Endothelial cell of umbilical vein (primary cell): ENCODE data around the gene SIVA1. TPM values are rescaled to one million over a fixed set of nuclear protein-coding genes. Genes with fewer than 3 reads are reported as not detected.

Experiments
- BruUV-seq: library from RNA; stranded (reverse); fragments of 400-500 nt; replicated peaks from 2 replicates; lab custom pipeline; 2021; lab: Mats Ljungman, UMichigan
- CTCF ChIA-PET: fragments of 300-600, 350-600 bp; sonication (Branson Sonifier 250); formaldehyde crosslinking; loops from one replicate; lab custom pipeline; 2021; ENCODE audit warnings: antibody characterized with exemption, inconsistent platforms; lab: Charles Lee
- POLR2A ChIA-PET: fragments of 300-600, 350-600 bp; sonication (Branson Sonifier 250); formaldehyde crosslinking; loops from one replicate; lab custom pipeline; 2021; ENCODE audit warnings: antibody characterized with exemption, inconsistent platforms; lab: Charles Lee
- DNase-seq: peaks from one replicate; pipeline ENCODE4 v3.0.0-alpha.2; 2011; ENCODE audit warnings: low read depth, low spot score
- FAIRE-seq: peaks from 2 replicates; lab custom pipeline; 2011; peaks lifted over from hg19 to GRCh38; lab: Jason Lieb, UNC
- H2AFZ ChIP-seq: 2 replicates; pipeline ENCODE4 v1.6.0; 2012; ENCODE audit warnings: low read depth, low read length, control low read depth, inconsistent platforms
- H3K27ac ChIP-seq: 2 replicates; pipeline ENCODE4 v1.5.1; 2011; ENCODE audit warnings: low read depth, mild to moderate bottlenecking, control low read depth, low read length, moderate library complexity; ENCODE audit not compliant: insufficient read depth
- H3K27me3 ChIP-seq, 2 experiments: 2 replicates each; pipeline versions ENCODE4 v1.6.0 to v1.6.1; 2011; ENCODE audit warnings: low read length in 2 of 2, mixed read lengths in 1 of 2; ENCODE audit not compliant: control insufficient read depth in 2 of 2, insufficient read depth in 2 of 2
- H3K36me3 ChIP-seq, 2 experiments: 2 replicates in 1 of 2; 3 replicates in 1 of 2; pipeline ENCODE4 v1.5.1; 2011; ENCODE audit warnings: low read length in 2 of 2, mild to moderate bottlenecking in 1 of 2, moderate library complexity in 1 of 2; ENCODE audit not compliant: control insufficient read depth in 2 of 2, insufficient read depth in 2 of 2; ENCODE audit errors: extremely low read depth in 1 of 2
- H3K4me1 ChIP-seq: 3 replicates; pipeline ENCODE4 v1.5.1; 2011; ENCODE audit warnings: mild to moderate bottlenecking, low read length; ENCODE audit not compliant: control insufficient read depth, insufficient read depth; ENCODE audit errors: extremely low read depth
- H3K4me2 ChIP-seq: 2 replicates; pipeline ENCODE4 v1.6.1; 2011; ENCODE audit warnings: low read length, control low read depth, mixed read lengths; ENCODE audit not compliant: insufficient read depth
- H3K4me3 ChIP-seq, 3 experiments: fragments of 200-600 bp in 1 of 3; sonication (generic), shearing (Covaris generic) in 1 of 3; replicated peaks in 1 of 3; 2 replicates each; pipeline ENCODE4 v1.5.1; 2011 to 2016; ENCODE audit warnings: control low read depth in 3 of 3, low read length in 3 of 3, mild to moderate bottlenecking in 2 of 3, inconsistent platforms in 1 of 3, low read depth in 1 of 3, moderate library complexity in 1 of 3; ENCODE audit not compliant: insufficient read depth in 1 of 3
- H3K79me2 ChIP-seq: 2 replicates; pipeline ENCODE4 v1.6.0; 2012; ENCODE audit warnings: low read length, inconsistent platforms; ENCODE audit not compliant: control insufficient read depth, insufficient read depth
- H3K9ac ChIP-seq: replicated peaks from 2 replicates; pipeline ENCODE3; 2011; ENCODE audit warnings: low read length, control low read depth; ENCODE audit not compliant: insufficient read depth; ENCODE audit errors: extremely low read depth
- H3K9me1 ChIP-seq: replicated peaks from 3 replicates; pipeline ENCODE4 v1.6.0; 2011; ENCODE audit warnings: mild to moderate bottlenecking, low read length; ENCODE audit not compliant: control insufficient read depth, insufficient read depth; ENCODE audit errors: extremely low read depth
- H3K9me3 ChIP-seq: replicated peaks from 2 replicates; pipeline ENCODE4 v1.5.1; 2012; ENCODE audit warnings: low read length, inconsistent platforms; ENCODE audit not compliant: control insufficient read depth, insufficient read depth
- H4K20me1 ChIP-seq: replicated peaks from 2 replicates; pipeline ENCODE3; 2011; ENCODE audit warnings: mild to moderate bottlenecking, low read length; ENCODE audit not compliant: control insufficient read depth, insufficient read depth; ENCODE audit errors: extremely low read depth
- CTCF ChIP-seq, 2 donors: IDR thresholded peaks; 1 replicate in 1 of 2; 2 replicates in 1 of 2; pipeline ENCODE4 v1.5.1; 2011; ENCODE audit warnings: low read length in 2 of 2, mild to moderate bottlenecking in 2 of 2, moderate library complexity in 2 of 2, control low read depth in 1 of 2, inconsistent platforms in 1 of 2, low read depth in 1 of 2; ENCODE audit not compliant: insufficient read depth in 1 of 2; ENCODE audit errors: extremely low read depth in 1 of 2
- EZH2 ChIP-seq: IDR thresholded peaks from 2 replicates; pipeline ENCODE4 v1.6.1; 2012; ENCODE audit warnings: borderline replicate concordance, low read depth, mild to moderate bottlenecking, moderate library complexity, low read length, inconsistent platforms; ENCODE audit not compliant: severe bottlenecking
- FOS ChIP-seq: IDR thresholded peaks from 2 replicates; pipeline ENCODE4 v1.6.1; 2011; ENCODE audit warnings: mild to moderate bottlenecking, low read length, moderate library complexity, borderline replicate concordance; ENCODE audit not compliant: insufficient read depth
- GATA2 ChIP-seq: IDR thresholded peaks from 2 replicates; pipeline ENCODE4 v1.7.0; 2011; ENCODE audit warnings: low read depth, mild to moderate bottlenecking, moderate library complexity, mixed read lengths, low read length; ENCODE audit not compliant: insufficient read length, insufficient read depth
- JUN ChIP-seq: IDR thresholded peaks from 2 replicates; pipeline ENCODE4 v1.6.1; 2011; ENCODE audit warnings: borderline replicate concordance, low read depth; ENCODE audit not compliant: insufficient read length, insufficient read depth
- MAX ChIP-seq: IDR thresholded peaks from 2 replicates; pipeline ENCODE4 v1.6.1; 2011; ENCODE audit not compliant: insufficient read depth, insufficient read length
- MYC ChIP-seq: IDR thresholded peaks from one replicate; pipeline ENCODE4 v1.6.1; 2011; ENCODE audit warnings: mild to moderate bottlenecking, low read depth, low read length
- POLR2A ChIP-seq: IDR thresholded peaks from 2 replicates; pipeline ENCODE4 v1.6.1; 2012; ENCODE audit warnings: low read depth, mild to moderate bottlenecking, control low read depth, low read length
- POLR2AphosphoS5 ChIP-seq: IDR thresholded peaks from 2 replicates; pipeline ENCODE4 v1.6.1; 2012; ENCODE audit warnings: low read depth, mild to moderate bottlenecking, control low read depth, low read length, moderate library complexity; ENCODE audit not compliant: insufficient read depth
- dilution Hi-C: fragments of 300-500 bp; cut with MboI; formaldehyde crosslinking; loops from one replicate; pipeline ENCODE4 v1.15.0; 2019; ENCODE audit warnings: low sequenced_read_pairs; ENCODE audit not compliant: extremely low pct_ligation_motif_present
- intact Hi-C: fragments of 100-400 bp; cut with micrococcal nuclease; formaldehyde crosslinking; loops from one replicate; pipeline ENCODE4 v1.10.0; 2022
- polyA plus RNA-seq, 4 experiments: library from polyadenylated mRNA; depleted of rRNA in 3 of 4; stranded (reverse) in 3 of 4; unstranded in 1 of 4; fragments of >200 nt; gene quantifications; 2 replicates each; pipeline versions ENCODE4 v1.2.1 to v1.2.3, GENCODE V29; 2011 to 2012; ENCODE audit warnings: missing spikeins in 1 of 4
- total RNA-seq: library from RNA; stranded (reverse); gene quantifications from 2 replicates; pipeline ENCODE4 v1.2.3, GENCODE V29; 2021

SIVA1 gene
- total and polyA plus RNA-seq, 2 donors (not counting 3 experiments of a cell fraction or from before 2014, with no cell fraction given) = 101 to 299 TPM

GRCh38 chr14:104806625-104807465 is 53.9 kb downstream of the SIVA1 start:
- no peaks in the 10 kb centered on the region for H3K9me1 ChIP-seq
- H3K27me3 ChIP-seq = no peaks in the 10 kb centered on the region
- dilution Hi-C loops = no loop called here
- no peak for DNase-seq
- BruUV-seq = no TSS peak
- intact Hi-C loops = no loop called here
- H3K79me2 ChIP-seq = no peaks in the 10 kb centered on the region
- TF ChIP-seq MYC = no peak
- no peak for TF ChIP-seq EZH2
- no peak for FAIRE-seq
- ChIA-PET POLR2A (no interaction called here), CTCF (no interaction called here)
- H3K9me3 ChIP-seq = no peaks in the 10 kb centered on the region
- no peaks in the 10 kb centered on the region for H3K36me3 ChIP-seq
- H4K20me1 ChIP-seq = no peaks in the 10 kb centered on the region
- no peak overlapping the region for H2AFZ ChIP-seq
- no peak overlapping the region for H3K4me3 ChIP-seq
- no peak overlapping the region for H3K4me2 ChIP-seq
- no peaks in the 10 kb centered on the region for H3K4me1 ChIP-seq
- no peak overlapping the region for H3K9ac ChIP-seq
- no peak overlapping the region for H3K27ac ChIP-seq

- ChIA-PET POLR2A (no interaction called here), CTCF (no interaction called here)
- Histone ChIP-seq H3K27ac (no peak overlapping the region), H3K9ac (no peak overlapping the region), H3K4me2 (no peak overlapping the region), H4K20me1 (no peaks in the 10 kb centered on the region), H3K9me3 (no peaks in the 10 kb centered on the region), H3K4me1 (no peaks in the 10 kb centered on the region), H3K36me3 (no peaks in the 10 kb centered on the region), H2AFZ (no peak overlapping the region), H3K79me2 (no peaks in the 10 kb centered on the region), H3K4me3 (no peak overlapping the region), H3K9me1 (no peaks in the 10 kb centered on the region), H3K27me3 (no peaks in the 10 kb centered on the region)
- dilution Hi-C loops (no loop called here), intact Hi-C loops (no loop called here)
- DNase-seq (no peak), FAIRE-seq (no peak)
- BruUV-seq = no TSS peak
- TF ChIP-seq POLR2AphosphoS5 (no peak), POLR2A (no peak), GATA2 (no peak), JUN (no peak), MAX (no peak), FOS (no peak), EZH2 (no peak), MYC (no peak), CTCF (IDR thresholded peaks at IDR 0.05; ENCODE audit: extremely low read depth in 1 of 2, insufficient read depth in 1 of 2, low read depth in 1 of 2, low read length in 2 of 2) (no peak)
These were observed 55.5 kb downstream of the SIVA1 start for GRCh38 chr14:104808456-104808855.
